Measurements from ENCODE around the gene GREB1. TPM values are rescaled to one million over a fixed set of nuclear protein-coding genes. Genes with fewer than 3 reads are reported as not detected.

GREB1 gene
- total and polyA plus RNA-seq, 2 experiments from 2014 or later, result 5.7 to 6.4 TPM

DNA sequence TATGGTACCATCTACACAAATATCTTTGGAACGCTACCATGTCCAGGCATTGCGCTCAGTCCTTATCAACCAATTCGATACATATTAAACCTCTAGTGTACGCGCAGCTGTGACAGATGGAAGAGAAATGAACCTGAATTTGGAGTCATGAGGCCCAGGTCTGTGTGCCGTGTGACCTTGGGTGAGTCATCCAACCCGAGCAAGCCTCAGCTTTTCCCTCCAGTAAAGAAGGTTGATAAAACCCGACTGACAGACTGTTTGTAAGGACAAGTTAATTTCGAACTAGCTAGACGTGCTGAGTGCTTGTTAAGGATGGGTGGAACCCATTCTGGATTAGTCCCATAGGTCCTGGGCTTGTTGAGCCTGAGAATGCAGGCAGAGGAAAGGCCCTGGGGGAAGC, 28.2 kb downstream of the GREB1 start:
- no peak for TF ChIP-seq EZH2 (IDR thresholded peaks at IDR 0.05; ENCODE audit: borderline replicate concordance)
- no peak for TF ChIP-seq EZH2phosphoT487 (IDR thresholded peaks at IDR 0.05; ENCODE audit: low read depth, severe bottlenecking, unreplicated experiment)
- TF ChIP-seq, protein P1, sequence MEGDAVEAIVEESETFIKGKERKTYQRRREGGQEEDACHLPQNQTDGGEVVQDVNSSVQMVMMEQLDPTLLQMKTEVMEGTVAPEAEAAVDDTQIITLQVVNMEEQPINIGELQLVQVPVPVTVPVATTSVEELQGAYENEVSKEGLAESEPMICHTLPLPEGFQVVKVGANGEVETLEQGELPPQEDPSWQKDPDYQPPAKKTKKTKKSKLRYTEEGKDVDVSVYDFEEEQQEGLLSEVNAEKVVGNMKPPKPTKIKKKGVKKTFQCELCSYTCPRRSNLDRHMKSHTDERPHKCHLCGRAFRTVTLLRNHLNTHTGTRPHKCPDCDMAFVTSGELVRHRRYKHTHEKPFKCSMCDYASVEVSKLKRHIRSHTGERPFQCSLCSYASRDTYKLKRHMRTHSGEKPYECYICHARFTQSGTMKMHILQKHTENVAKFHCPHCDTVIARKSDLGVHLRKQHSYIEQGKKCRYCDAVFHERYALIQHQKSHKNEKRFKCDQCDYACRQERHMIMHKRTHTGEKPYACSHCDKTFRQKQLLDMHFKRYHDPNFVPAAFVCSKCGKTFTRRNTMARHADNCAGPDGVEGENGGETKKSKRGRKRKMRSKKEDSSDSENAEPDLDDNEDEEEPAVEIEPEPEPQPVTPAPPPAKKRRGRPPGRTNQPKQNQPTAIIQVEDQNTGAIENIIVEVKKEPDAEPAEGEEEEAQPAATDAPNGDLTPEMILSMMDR (IDR thresholded peaks at IDR 0.05; ENCODE audit: poor library complexity), result no peak
- Histone ChIP-seq H3K4me3 (no peak overlapping the region), H3K4me1 (ENCODE audit: insufficient read depth) (peaks cover 15% of the 10 kb centered on the region), H4K20me1 (ENCODE audit: insufficient read depth, poor library complexity, severe bottlenecking) (no peaks in the 10 kb centered on the region), H3K79me2 (no peaks in the 10 kb centered on the region), H3K4me2 (no peak overlapping the region), H3K9me3 (ENCODE audit: low read depth) (no peaks in the 10 kb centered on the region), H3K36me3 (replicated peaks; ENCODE audit: insufficient read depth, low read depth) (no peaks in the 10 kb centered on the region), H3K27ac (no peak overlapping the region), H3K27me3 (no peaks in the 10 kb centered on the region), H2AFZ (no peak overlapping the region), H3K9me2 (replicated peaks; ENCODE audit: insufficient read depth) (no peaks in the 10 kb centered on the region)
- WGBS (ENCODE audit: low lambda C conversion rate, missing lambda C conversion rate), result 82% methylated on average over 10 of the region's 10 CpGs
- DNase-seq (ENCODE audit: low spot score), result no peak

DNA sequence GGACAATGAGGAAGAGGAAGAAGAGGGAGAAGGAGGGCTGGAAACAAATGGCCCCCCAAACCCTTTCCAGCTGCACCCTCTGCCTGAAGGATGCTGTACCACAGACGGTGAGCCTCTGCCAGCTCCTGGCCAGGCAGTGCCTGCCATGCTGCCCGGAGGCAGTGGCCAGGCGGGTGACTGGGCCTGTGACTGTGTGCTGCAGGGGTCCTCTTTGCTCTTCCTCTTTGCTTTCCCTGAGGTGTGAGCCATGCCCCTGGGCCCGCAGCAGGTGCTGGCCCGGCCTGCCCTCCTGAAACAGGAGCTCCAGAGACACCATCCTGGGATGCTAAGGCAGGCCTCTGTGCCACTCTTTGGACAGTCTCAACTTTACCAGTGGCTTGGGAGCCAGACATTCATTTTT, 28.6 kb downstream of the GREB1 start:
- no peaks in the 10 kb centered on the region for H4K20me1 ChIP-seq (ENCODE audit: insufficient read depth, poor library complexity, severe bottlenecking)
- no peaks in the 10 kb centered on the region for H3K27me3 ChIP-seq
- no peak overlapping the region for H3K4me2 ChIP-seq
- WGBS (ENCODE audit: low lambda C conversion rate, missing lambda C conversion rate), result 99% methylated on average over 5 of the region's 5 CpGs
- no peaks in the 10 kb centered on the region for H3K79me2 ChIP-seq
- no peak for DNase-seq (ENCODE audit: low spot score)
- TF ChIP-seq EZH2 (IDR thresholded peaks at IDR 0.05; ENCODE audit: borderline replicate concordance) (no peak), EZH2phosphoT487 (IDR thresholded peaks at IDR 0.05; ENCODE audit: low read depth, severe bottlenecking, unreplicated experiment) (no peak)
- TF ChIP-seq, protein P1 (IDR thresholded peaks at IDR 0.05; ENCODE audit: poor library complexity), result no peak
- H3K4me1 ChIP-seq (ENCODE audit: insufficient read depth), result peaks cover 15% of the 10 kb centered on the region
- H2AFZ ChIP-seq, result no peak overlapping the region
- H3K4me3 ChIP-seq, result no peak overlapping the region
- H3K36me3 ChIP-seq (replicated peaks; ENCODE audit: insufficient read depth, low read depth), result no peaks in the 10 kb centered on the region
- no peaks in the 10 kb centered on the region for H3K9me2 ChIP-seq (replicated peaks; ENCODE audit: insufficient read depth)
- no peaks in the 10 kb centered on the region for H3K9me3 ChIP-seq (ENCODE audit: low read depth)
- no peak overlapping the region for H3K27ac ChIP-seq

DNA sequence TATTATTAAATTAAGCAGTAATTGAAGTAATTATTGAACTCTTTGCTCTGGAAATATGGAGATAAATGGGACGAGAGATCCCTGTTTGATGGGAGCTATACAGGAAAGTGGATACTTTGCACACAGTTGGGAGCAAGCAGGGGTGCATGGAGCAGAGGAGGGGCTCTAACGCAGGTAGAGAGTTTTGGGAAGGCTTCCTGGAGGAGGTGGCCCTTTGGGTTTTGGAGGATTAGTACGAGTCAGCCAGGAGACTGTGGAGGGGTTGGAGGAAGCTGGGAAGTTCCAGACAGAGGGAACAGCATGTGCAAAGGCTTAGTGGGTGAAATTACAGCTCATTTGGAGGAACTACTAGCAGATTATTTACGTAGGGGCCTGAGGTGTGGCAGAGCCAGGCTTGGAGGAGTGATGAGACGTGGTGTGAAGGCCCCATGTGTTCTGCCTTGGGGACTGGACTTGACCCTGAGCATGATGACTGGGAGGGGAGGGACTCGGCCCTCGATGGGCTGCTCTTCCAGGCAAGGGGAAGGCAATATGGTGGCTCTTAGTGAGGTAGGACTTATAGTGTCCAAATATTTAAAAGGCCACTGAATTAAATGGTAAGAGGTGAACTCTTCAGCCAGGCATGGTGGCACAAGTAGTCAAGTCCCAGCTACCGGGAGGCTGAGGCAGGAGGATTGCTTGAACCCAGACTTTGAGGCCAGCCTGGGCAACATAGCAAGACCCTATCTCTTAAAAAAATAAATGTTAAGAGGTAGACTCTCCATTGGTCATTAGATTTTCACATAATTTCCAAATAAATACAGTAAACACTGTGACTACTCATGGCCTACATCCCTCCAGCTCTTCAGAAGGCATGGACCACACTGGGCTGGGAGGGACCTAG, 30.2 kb downstream of the GREB1 start:
- no peak overlapping the region for H3K27ac ChIP-seq
- H3K36me3 ChIP-seq (replicated peaks; ENCODE audit: insufficient read depth, low read depth), result no peaks in the 10 kb centered on the region
- H2AFZ ChIP-seq, result no peak overlapping the region
- H3K4me1 ChIP-seq (ENCODE audit: insufficient read depth), result peaks cover 4% of the 10 kb centered on the region
- no peaks in the 10 kb centered on the region for H3K27me3 ChIP-seq
- TF ChIP-seq, protein P1 (IDR thresholded peaks at IDR 0.05; ENCODE audit: poor library complexity), result no peak
- TF ChIP-seq EZH2 (IDR thresholded peaks at IDR 0.05; ENCODE audit: borderline replicate concordance), result no peak
- TF ChIP-seq EZH2phosphoT487 (IDR thresholded peaks at IDR 0.05; ENCODE audit: low read depth, severe bottlenecking, unreplicated experiment), result no peak
- no peaks in the 10 kb centered on the region for H3K9me2 ChIP-seq (replicated peaks; ENCODE audit: insufficient read depth)
- H3K4me2 ChIP-seq, result no peak overlapping the region
- 95% methylated on average over 8 of the region's 8 CpGs for WGBS (ENCODE audit: low lambda C conversion rate, missing lambda C conversion rate)
- no peaks in the 10 kb centered on the region for H3K9me3 ChIP-seq (ENCODE audit: low read depth)
- no peak overlapping the region for H3K4me3 ChIP-seq
- no peaks in the 10 kb centered on the region for H3K79me2 ChIP-seq
- no peaks in the 10 kb centered on the region for H4K20me1 ChIP-seq (ENCODE audit: insufficient read depth, poor library complexity, severe bottlenecking)
- no peak for DNase-seq (ENCODE audit: low spot score)

All from hepatocyte (in vitro differentiated cells).